SK-N-SH (cell line): ENCODE results near the gene IFNLR1. TPM values are rescaled to one million over a fixed set of nuclear protein-coding genes. Genes with fewer than 3 reads are reported as not detected.

ENCODE experiments used
- CTCF ChIA-PET: fragments of 300-600, 350-600 bp; formaldehyde crosslinking; extraction: SDS; loops from one replicate; lab custom pipeline; 2021; lab: Yijun Ruan, JAX
- POLR2A ChIA-PET: fragments of 350-600 bp; sonication (Branson Sonifier 250); formaldehyde crosslinking; extraction: SDS; loops from one replicate; lab custom pipeline; 2020; ENCODE audit warnings: antibody characterized with exemption, inconsistent platforms; lab: Yijun Ruan, JAX
- DNase-seq: peaks from one replicate; pipeline ENCODE4 v3.0.0; 2012
- H2AFZ ChIP-seq: fragments of 200-600 bp; sonication (generic); 2 replicates; pipeline ENCODE4 v1.8.1; 2016; ENCODE audit warnings: antibody characterized with exemption, mild to moderate bottlenecking, low read depth
- H3F3A ChIP-seq: fragments of 200-600 bp; sonication (generic); replicated peaks from 2 replicates; pipeline ENCODE3; 2016; ENCODE audit warnings: antibody characterized with exemption, mild to moderate bottlenecking; ENCODE audit not compliant: insufficient read depth
- H3K27ac ChIP-seq, 2 experiments: fragments of 200-500 bp in 1 of 2; fragments of 200-600 bp in 1 of 2; sonication (Bioruptor generic) in 1 of 2; sonication (generic), shearing (Covaris generic) in 1 of 2; 2 replicates each; pipeline versions ENCODE4 v1.5.1 to v1.6.1; 2014 to 2016; ENCODE audit warnings: low read depth in 2 of 2, inconsistent platforms in 1 of 2, low read length in 1 of 2, mild to moderate bottlenecking in 1 of 2, mixed read lengths in 1 of 2
- H3K27me3 ChIP-seq: fragments of 200-600 bp; sonication (generic), shearing (Covaris generic); 2 replicates; pipeline ENCODE4 v1.6.1; 2016; ENCODE audit warnings: mixed run types; ENCODE audit not compliant: insufficient read depth
- H3K36me3 ChIP-seq, 2 experiments: fragments of 200-500 bp in 1 of 2; fragments of 200-600 bp in 1 of 2; sonication (Bioruptor generic) in 1 of 2; sonication (generic) in 1 of 2; replicated peaks in 1 of 2; 2 replicates each; pipeline versions ENCODE3 to v1.5.1; 2014 to 2016; ENCODE audit warnings: low read length in 1 of 2, mild to moderate bottlenecking in 1 of 2; ENCODE audit not compliant: insufficient read depth in 2 of 2, control insufficient read depth in 1 of 2
- H3K4me1 ChIP-seq, 2 experiments: fragments of 200-500 bp in 1 of 2; fragments of 200-600 bp in 1 of 2; sonication (Bioruptor generic) in 1 of 2; sonication (generic), shearing (Covaris generic) in 1 of 2; 2 replicates each; pipeline versions ENCODE4 v1.5.1 to v1.6.1; 2014 to 2016; ENCODE audit warnings: low read depth in 1 of 2, low read length in 1 of 2, mixed run types in 1 of 2; ENCODE audit not compliant: insufficient read depth in 2 of 2, control insufficient read depth in 1 of 2
- H3K4me2 ChIP-seq: fragments of 200-600 bp; sonication (generic), shearing (Covaris generic); 2 replicates; pipeline ENCODE4 v1.6.1; 2017; ENCODE audit warnings: mixed run types
- H3K4me3 ChIP-seq, 2 experiments: fragments of 200-500 bp in 1 of 2; fragments of 200-600 bp in 1 of 2; sonication (Bioruptor generic) in 1 of 2; sonication (generic), shearing (Covaris generic) in 1 of 2; 2 replicates each; pipeline versions ENCODE4 v1.5.1 to v1.8.1; 2014 to 2016; ENCODE audit warnings: low read depth in 2 of 2, inconsistent platforms in 1 of 2, low read length in 1 of 2, mild to moderate bottlenecking in 1 of 2, mixed read lengths in 1 of 2, moderate library complexity in 1 of 2
- H3K79me2 ChIP-seq: fragments of 200-600 bp; sonication (generic); 2 replicates; pipeline ENCODE4 v1.8.1; 2017; ENCODE audit warnings: mild to moderate bottlenecking; ENCODE audit not compliant: insufficient read depth
- H3K9ac ChIP-seq: fragments of 200-600 bp; sonication (generic); 2 replicates; pipeline ENCODE4 v1.6.1; 2017; ENCODE audit warnings: mixed run types
- H3K9me2 ChIP-seq: fragments of 200-600 bp; sonication (generic); 2 replicates; pipeline ENCODE4 v1.6.1; 2017; ENCODE audit warnings: mixed run types
- H3K9me3 ChIP-seq: fragments of 200-600 bp; sonication (generic); 2 replicates; pipeline ENCODE4 v1.6.1; 2017; ENCODE audit warnings: mixed run types, mild to moderate bottlenecking, moderate library complexity
- H4K20me1 ChIP-seq: fragments of 200-600 bp; sonication (generic); 2 replicates; pipeline ENCODE4 v1.6.1; 2017; ENCODE audit warnings: mild to moderate bottlenecking, mixed run types; ENCODE audit not compliant: insufficient read depth
- EZH2phosphoT487 ChIP-seq: fragments of 200-600 bp; sonication (generic); IDR thresholded peaks from 2 replicates; pipeline ENCODE4 v1.6.1; 2017; ENCODE audit warnings: low read depth, mixed run types, mild to moderate bottlenecking, antibody characterized with exemption, moderate library complexity, borderline replicate concordance
- FOSL2 ChIP-seq: IDR thresholded peaks from 2 replicates; pipeline ENCODE4 v1.4.0; 2012; ENCODE audit warnings: low read depth, mild to moderate bottlenecking, moderate library complexity, borderline replicate concordance
- FOXM1 ChIP-seq: IDR thresholded peaks from 2 replicates; pipeline ENCODE4 v1.4.0; 2012; ENCODE audit warnings: low read depth, mild to moderate bottlenecking
- GATA2 ChIP-seq: sonication (generic); formaldehyde crosslinking; IDR thresholded peaks from 2 replicates; pipeline ENCODE4 v1.5.0; 2020; ENCODE audit warnings: mild to moderate bottlenecking, missing genetic modification reagents
- MAX ChIP-seq: IDR thresholded peaks from 2 replicates; pipeline ENCODE4 v1.4.0; 2012; ENCODE audit warnings: low read depth
- MEF2A ChIP-seq: IDR thresholded peaks from 2 replicates; pipeline ENCODE4 v1.4.0; 2012; ENCODE audit warnings: low read depth, borderline replicate concordance
- NRF1 ChIP-seq: IDR thresholded peaks from 2 replicates; pipeline ENCODE4 v1.6.1; 2012; ENCODE audit warnings: low read depth, mild to moderate bottlenecking, low read length
- RAD21 ChIP-seq: IDR thresholded peaks from 2 replicates; pipeline ENCODE4 v1.6.1; 2012; ENCODE audit warnings: mild to moderate bottlenecking, low read length
- RCOR1 ChIP-seq: fragments of 150-350 bp; IDR thresholded peaks from 2 replicates; pipeline ENCODE4 v1.6.1; 2017; ENCODE audit warnings: antibody characterized with exemption, low read length
- SIN3A ChIP-seq: IDR thresholded peaks from 2 replicates; pipeline ENCODE4 v1.6.1; 2012; ENCODE audit warnings: low read depth, mild to moderate bottlenecking, low read length, moderate library complexity, borderline replicate concordance
- SMC3 ChIP-seq: IDR thresholded peaks from 2 replicates; pipeline ENCODE4 v1.6.1; 2012; ENCODE audit warnings: low read depth, low read length, improper control_type of control experiment
- TCF12 ChIP-seq: IDR thresholded peaks from 2 replicates; pipeline ENCODE4 v1.4.0; 2012
- WGBS: methylation state at CpG from one replicate; pipeline ENCODE4 v1.1.6; 2017; ENCODE audit warnings: low lambda C conversion rate; 5-methylcytosine and 5-hydroxymethylcytosine counted together
- polyA plus RNA-seq, 3 experiments: library from polyadenylated mRNA; depleted of rRNA; stranded (reverse); fragments of >200 nt; gene quantifications; 2 replicates each; pipeline ENCODE4 v1.2.3, GENCODE V29; 2012
- TF ChIP-seq, protein P1 (sequence below): fragments of 200-600 bp; sonication (generic); IDR thresholded peaks from 2 replicates; pipeline ENCODE4 v1.6.1; 2017; ENCODE audit warnings: antibody characterized with exemption, mild to moderate bottlenecking, moderate library complexity
- TF ChIP-seq, protein P2 (sequence below): IDR thresholded peaks from 2 replicates; pipeline ENCODE4 v1.6.1; 2012; ENCODE audit warnings: mild to moderate bottlenecking, low read depth, low read length, moderate library complexity
- TF ChIP-seq, protein P3 (sequence below): fragments of 150-350 bp; IDR thresholded peaks from 2 replicates; pipeline ENCODE4 v1.6.1; 2016; ENCODE audit warnings: mild to moderate bottlenecking, low read depth, low read length

The IFNLR1 gene
- polyA plus RNA-seq, 1 of the 3 experiments (the other 2 are of a cell fraction), result 0.30 TPM

DNA sequence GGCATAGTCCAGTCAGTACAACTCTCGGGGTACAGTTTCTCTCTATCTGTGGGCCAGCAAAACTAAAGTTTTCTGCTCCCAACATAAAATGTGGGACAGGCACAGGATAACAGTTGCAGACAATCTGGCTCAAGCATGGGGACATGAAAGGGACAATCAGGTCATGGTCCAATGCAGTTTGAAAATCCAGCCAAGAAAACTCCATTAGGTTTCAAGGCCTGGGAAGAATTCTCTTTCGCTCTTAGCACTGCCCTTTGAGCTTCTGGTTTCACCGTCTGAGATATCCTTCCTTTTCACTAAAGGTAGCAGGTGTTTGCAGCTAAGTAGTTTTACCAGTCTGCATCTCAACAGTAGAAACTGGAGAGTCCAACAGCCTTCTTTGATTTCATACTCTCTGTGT is 23.1 kb downstream of the IFNLR1 start (continued):
- no peak for TF ChIP-seq SMC3
- no peak for TF ChIP-seq EZH2phosphoT487
- TF ChIP-seq MEF2A, result no peak
- TF ChIP-seq, all 33 proteins: peak for 0

- Histone ChIP-seq H4K20me1 (no peaks in the 10 kb centered on the region), H3K9me2 (no peaks in the 10 kb centered on the region), H3K9ac (no peak overlapping the region), H3K27me3 (peaks cover 18% of the 10 kb centered on the region; the same call in 1 of the 2 replicates), H3K4me1 (peaks cover 0 to 11% of the 10 kb centered on the region in 2 experiments; a peak in 1 of 4 replicates), H3K79me2 (no peaks in the 10 kb centered on the region), H3K27ac (no peak overlapping the region), H3K4me2 (no peak overlapping the region), H3K36me3 (no peaks in the 10 kb centered on the region), H2AFZ (no peak overlapping the region), H3K4me3 (no peak overlapping the region), H3F3A (no peaks in the 10 kb centered on the region), H3K9me3 (no peaks in the 10 kb centered on the region)
- no peak for DNase-seq
- ChIA-PET CTCF (interaction anchor here (1.0 to 1.6 kb wide), 5 partner anchors 9 to 229 kb away, joined by 3 to 22 read pairs (median 7); no protein-coding TSS in a partner anchor), POLR2A (no interaction called here)
- TF ChIP-seq MEF2A (no peak), MAX (no peak), TCF12 (no peak), FOXM1 (no peak), NRF1 (no peak), RCOR1 (no peak), GATA2 (CRISPR knock-in tag) (no peak), SIN3A (no peak), FOSL2 (no peak), RAD21 (no peak)
- TF ChIP-seq, protein P1, sequence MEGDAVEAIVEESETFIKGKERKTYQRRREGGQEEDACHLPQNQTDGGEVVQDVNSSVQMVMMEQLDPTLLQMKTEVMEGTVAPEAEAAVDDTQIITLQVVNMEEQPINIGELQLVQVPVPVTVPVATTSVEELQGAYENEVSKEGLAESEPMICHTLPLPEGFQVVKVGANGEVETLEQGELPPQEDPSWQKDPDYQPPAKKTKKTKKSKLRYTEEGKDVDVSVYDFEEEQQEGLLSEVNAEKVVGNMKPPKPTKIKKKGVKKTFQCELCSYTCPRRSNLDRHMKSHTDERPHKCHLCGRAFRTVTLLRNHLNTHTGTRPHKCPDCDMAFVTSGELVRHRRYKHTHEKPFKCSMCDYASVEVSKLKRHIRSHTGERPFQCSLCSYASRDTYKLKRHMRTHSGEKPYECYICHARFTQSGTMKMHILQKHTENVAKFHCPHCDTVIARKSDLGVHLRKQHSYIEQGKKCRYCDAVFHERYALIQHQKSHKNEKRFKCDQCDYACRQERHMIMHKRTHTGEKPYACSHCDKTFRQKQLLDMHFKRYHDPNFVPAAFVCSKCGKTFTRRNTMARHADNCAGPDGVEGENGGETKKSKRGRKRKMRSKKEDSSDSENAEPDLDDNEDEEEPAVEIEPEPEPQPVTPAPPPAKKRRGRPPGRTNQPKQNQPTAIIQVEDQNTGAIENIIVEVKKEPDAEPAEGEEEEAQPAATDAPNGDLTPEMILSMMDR, result no peak
- TF ChIP-seq, protein P2, sequence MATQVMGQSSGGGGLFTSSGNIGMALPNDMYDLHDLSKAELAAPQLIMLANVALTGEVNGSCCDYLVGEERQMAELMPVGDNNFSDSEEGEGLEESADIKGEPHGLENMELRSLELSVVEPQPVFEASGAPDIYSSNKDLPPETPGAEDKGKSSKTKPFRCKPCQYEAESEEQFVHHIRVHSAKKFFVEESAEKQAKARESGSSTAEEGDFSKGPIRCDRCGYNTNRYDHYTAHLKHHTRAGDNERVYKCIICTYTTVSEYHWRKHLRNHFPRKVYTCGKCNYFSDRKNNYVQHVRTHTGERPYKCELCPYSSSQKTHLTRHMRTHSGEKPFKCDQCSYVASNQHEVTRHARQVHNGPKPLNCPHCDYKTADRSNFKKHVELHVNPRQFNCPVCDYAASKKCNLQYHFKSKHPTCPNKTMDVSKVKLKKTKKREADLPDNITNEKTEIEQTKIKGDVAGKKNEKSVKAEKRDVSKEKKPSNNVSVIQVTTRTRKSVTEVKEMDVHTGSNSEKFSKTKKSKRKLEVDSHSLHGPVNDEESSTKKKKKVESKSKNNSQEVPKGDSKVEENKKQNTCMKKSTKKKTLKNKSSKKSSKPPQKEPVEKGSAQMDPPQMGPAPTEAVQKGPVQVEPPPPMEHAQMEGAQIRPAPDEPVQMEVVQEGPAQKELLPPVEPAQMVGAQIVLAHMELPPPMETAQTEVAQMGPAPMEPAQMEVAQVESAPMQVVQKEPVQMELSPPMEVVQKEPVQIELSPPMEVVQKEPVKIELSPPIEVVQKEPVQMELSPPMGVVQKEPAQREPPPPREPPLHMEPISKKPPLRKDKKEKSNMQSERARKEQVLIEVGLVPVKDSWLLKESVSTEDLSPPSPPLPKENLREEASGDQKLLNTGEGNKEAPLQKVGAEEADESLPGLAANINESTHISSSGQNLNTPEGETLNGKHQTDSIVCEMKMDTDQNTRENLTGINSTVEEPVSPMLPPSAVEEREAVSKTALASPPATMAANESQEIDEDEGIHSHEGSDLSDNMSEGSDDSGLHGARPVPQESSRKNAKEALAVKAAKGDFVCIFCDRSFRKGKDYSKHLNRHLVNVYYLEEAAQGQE, result no peak
- TF ChIP-seq, protein P3, sequence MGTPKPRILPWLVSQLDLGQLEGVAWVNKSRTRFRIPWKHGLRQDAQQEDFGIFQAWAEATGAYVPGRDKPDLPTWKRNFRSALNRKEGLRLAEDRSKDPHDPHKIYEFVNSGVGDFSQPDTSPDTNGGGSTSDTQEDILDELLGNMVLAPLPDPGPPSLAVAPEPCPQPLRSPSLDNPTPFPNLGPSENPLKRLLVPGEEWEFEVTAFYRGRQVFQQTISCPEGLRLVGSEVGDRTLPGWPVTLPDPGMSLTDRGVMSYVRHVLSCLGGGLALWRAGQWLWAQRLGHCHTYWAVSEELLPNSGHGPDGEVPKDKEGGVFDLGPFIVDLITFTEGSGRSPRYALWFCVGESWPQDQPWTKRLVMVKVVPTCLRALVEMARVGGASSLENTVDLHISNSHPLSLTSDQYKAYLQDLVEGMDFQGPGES, result no peak
- WGBS, result 79% methylated on average over 5 of the region's 5 CpGs
Observed at GRCh38 chr1:24162201-24162600, 24.9 kb downstream of the IFNLR1 start.
